ENCODE data around the gene NFATC4.
"Not testable (repeated sequence)": the region's sequence is repeated elsewhere in the genome, so short reads cannot be mapped to it uniquely, and the experiment has no call there.

Gene NFATC4

GRCh38 chr14:24366721-24367513, 1.1 kb upstream of the NFATC4 start:
- TF ChIP-seq CTCF (conservative IDR thresholded peaks at IDR 0.05; ENCODE audit: low read length): no peak
- peak; percentile 99 for DNase-seq (ENCODE audit: low read depth)
- H3K4me3 ChIP-seq (ENCODE audit: low read length): peak overlapping the region; percentile 71

- H3K4me3 ChIP-seq (ENCODE audit: low read length): peak overlapping the region; percentile 88
- TF ChIP-seq CTCF (conservative IDR thresholded peaks at IDR 0.05; ENCODE audit: low read length): no peak
- DNase-seq (ENCODE audit: low read depth): no peak
These were observed 203 bp downstream of the NFATC4 start for GRCh38 chr14:24368212-24368561.

- DNase-seq (ENCODE audit: low read depth): peak; percentile 95
- no peak for TF ChIP-seq CTCF (conservative IDR thresholded peaks at IDR 0.05; ENCODE audit: low read length)
- peak overlapping the region; percentile 88 for H3K4me3 ChIP-seq (ENCODE audit: low read length)
These were observed 723 bp downstream of the NFATC4 start for GRCh38 chr14:24368562-24369252.

- no peak for TF ChIP-seq CTCF (conservative IDR thresholded peaks at IDR 0.05; ENCODE audit: low read length)
- H3K4me3 ChIP-seq (ENCODE audit: low read length): peak overlapping the region; percentile 88
- DNase-seq (ENCODE audit: low read depth): no peak
These were observed 1.5 kb downstream of the NFATC4 start for GRCh38 chr14:24369463-24369862.

- peak overlapping the region; percentile 88 for H3K4me3 ChIP-seq (ENCODE audit: low read length)
- TF ChIP-seq CTCF (conservative IDR thresholded peaks at IDR 0.05; ENCODE audit: low read length): no peak
- DNase-seq (ENCODE audit: low read depth): no peak
These were observed 2.1 kb downstream of the NFATC4 start for GRCh38 chr14:24369907-24370687.

- no peak for TF ChIP-seq CTCF (conservative IDR thresholded peaks at IDR 0.05; ENCODE audit: low read length)
- peak overlapping the region; percentile 88 for H3K4me3 ChIP-seq (ENCODE audit: low read length)
- peak; percentile 26 for DNase-seq (ENCODE audit: low read depth)
These were observed 2.8 kb downstream of the NFATC4 start for GRCh38 chr14:24370748-24371147.

- DNase-seq (ENCODE audit: low read depth): not testable (repeated sequence)
- peak overlapping the region; percentile 88 for H3K4me3 ChIP-seq (ENCODE audit: low read length)
These were observed 3.6 kb downstream of the NFATC4 start for GRCh38 chr14:24371605-24372004.

Measured in AG10803 (cell line).